GM19351 (cell line): ENCODE measurements around the gene WDR26.
A peak's percentile ranks its signal among the peaks of the same experiment; 100 is the strongest.

ENCODE experiments used
- ATAC-seq: cut with Tn5 transposase; IDR thresholded peaks from one replicate; pipeline ENCODE4 v1.9.1; 2021; ENCODE audit warnings: mild to moderate bottlenecking, moderate library complexity; ENCODE audit not compliant: unreplicated experiment

WDR26 gene

GRCh38 chr1:224393294-224393693 is 41.3 kb downstream of the WDR26 start:
- no peak for ATAC-seq

GRCh38 chr1:224392411-224393249 is 42.0 kb downstream of the WDR26 start:
- ATAC-seq: no peak

GRCh38 chr1:224390517-224390916 is 44.1 kb downstream of the WDR26 start:
- ATAC-seq: no peak

- no peak for ATAC-seq
These were observed 46.7 kb downstream of the WDR26 start for GRCh38 chr1:224387943-224388342.

GRCh38 chr1:224387302-224387912 is 47.2 kb downstream of the WDR26 start:
- ATAC-seq: no peak

- no peak for ATAC-seq
These were observed 51.4 kb downstream of the WDR26 start for GRCh38 chr1:224383218-224383617.

- no peak for ATAC-seq
These were observed 52.6 kb downstream of the WDR26 start for GRCh38 chr1:224381880-224382548.

GRCh38 chr1:224380003-224380402 is 54.6 kb downstream of the WDR26 start:
- peak; percentile 72 for ATAC-seq

- ATAC-seq: peak; percentile 40
These were observed 55.6 kb downstream of the WDR26 start for GRCh38 chr1:224378855-224379631.

GRCh38 chr1:224377676-224378006 is 57.0 kb downstream of the WDR26 start:
- peak; percentile 68 for ATAC-seq

- ATAC-seq: no peak
These were observed 59.5 kb downstream of the WDR26 start for GRCh38 chr1:224375059-224375458.

GRCh38 chr1:224373008-224373590 is 61.5 kb downstream of the WDR26 start:
- no peak for ATAC-seq

GRCh38 chr1:224368409-224368808 is 66.2 kb downstream of the WDR26 start:
- peak; percentile 92 for ATAC-seq

- no peak for ATAC-seq
These were observed 75.4 kb downstream of the WDR26 start for GRCh38 chr1:224359207-224359606.

- ATAC-seq: no peak
These were observed 76.4 kb downstream of the WDR26 start for GRCh38 chr1:224358237-224358636.

- no peak for ATAC-seq
These were observed 76.9 kb downstream of the WDR26 start for GRCh38 chr1:224357626-224358124.

- ATAC-seq: peak; percentile 98
These were observed 77.6 kb downstream of the WDR26 start, which contains the start of gene CNIH4 for GRCh38 chr1:224356685-224357625. Gene CNIH4, plus strand, starts transcription at chr1:224356879. Its CDS starts 46 bp downstream, at chr1:224356925.

- no peak for ATAC-seq
These were observed 80.3 kb downstream of the WDR26 start for GRCh38 chr1:224353975-224354925.
